22Rv1 (cell line): ENCODE measurements around the gene SLC15A4.

Experiments
- ZFX ChIP-seq: fragments of 450-650 bp; IDR thresholded peaks from 2 replicates; pipeline ENCODE4 v1.6.1; 2017; ENCODE audit warnings: antibody characterized with exemption, borderline replicate concordance
- TF ChIP-seq, protein P1 (sequence below): fragments of 450-650 bp; IDR thresholded peaks from 2 replicates; pipeline ENCODE4 v1.5.1; 2017; ENCODE audit warnings: mild to moderate bottlenecking

GRCh38 chr12:128843538-128843937, 19.8 kb upstream of the SLC15A4 start:
- TF ChIP-seq, protein P1, sequence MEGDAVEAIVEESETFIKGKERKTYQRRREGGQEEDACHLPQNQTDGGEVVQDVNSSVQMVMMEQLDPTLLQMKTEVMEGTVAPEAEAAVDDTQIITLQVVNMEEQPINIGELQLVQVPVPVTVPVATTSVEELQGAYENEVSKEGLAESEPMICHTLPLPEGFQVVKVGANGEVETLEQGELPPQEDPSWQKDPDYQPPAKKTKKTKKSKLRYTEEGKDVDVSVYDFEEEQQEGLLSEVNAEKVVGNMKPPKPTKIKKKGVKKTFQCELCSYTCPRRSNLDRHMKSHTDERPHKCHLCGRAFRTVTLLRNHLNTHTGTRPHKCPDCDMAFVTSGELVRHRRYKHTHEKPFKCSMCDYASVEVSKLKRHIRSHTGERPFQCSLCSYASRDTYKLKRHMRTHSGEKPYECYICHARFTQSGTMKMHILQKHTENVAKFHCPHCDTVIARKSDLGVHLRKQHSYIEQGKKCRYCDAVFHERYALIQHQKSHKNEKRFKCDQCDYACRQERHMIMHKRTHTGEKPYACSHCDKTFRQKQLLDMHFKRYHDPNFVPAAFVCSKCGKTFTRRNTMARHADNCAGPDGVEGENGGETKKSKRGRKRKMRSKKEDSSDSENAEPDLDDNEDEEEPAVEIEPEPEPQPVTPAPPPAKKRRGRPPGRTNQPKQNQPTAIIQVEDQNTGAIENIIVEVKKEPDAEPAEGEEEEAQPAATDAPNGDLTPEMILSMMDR, result no peak
- TF ChIP-seq ZFX, result no peak
